SK-N-SH treated with all-trans-retinoic acid at 6 μM for 48 hours (cell line): Measurements from ENCODE around the gene GALNT4.

Experiments used
- RARB ChIP-seq: fragments of 250-450 bp; sonication (Bioruptor Pico); IDR thresholded peaks from 2 replicates; pipeline ENCODE4 v1.8.0; 2021; ENCODE audit warnings: mild to moderate bottlenecking, moderate library complexity
- ZFP30 ChIP-seq: fragments of 450-650 bp; formaldehyde crosslinking; IDR thresholded peaks from 2 replicates; pipeline ENCODE4 v1.5.0; 2022; ENCODE audit warnings: mild to moderate bottlenecking, moderate library complexity
- ZNF565 ChIP-seq: fragments of 450-650 bp; formaldehyde crosslinking; conservative IDR thresholded peaks from 2 replicates; pipeline ENCODE4 v1.5.0; 2020; ENCODE audit warnings: low read depth, mild to moderate bottlenecking, moderate library complexity
- TF ChIP-seq, protein P1 (sequence below): fragments of 250-450 bp; sonication (Bioruptor Pico); IDR thresholded peaks from 2 replicates; pipeline ENCODE4 v1.8.0; 2020; ENCODE audit warnings: mild to moderate bottlenecking, moderate library complexity, borderline replicate concordance
- TF ChIP-seq, protein P2 (sequence below): fragments of 250-450 bp; sonication (Bioruptor Pico); IDR thresholded peaks from 2 replicates; pipeline ENCODE4 v1.8.0; 2021; ENCODE audit warnings: low read depth, mild to moderate bottlenecking, moderate library complexity, borderline replicate concordance

DNA sequence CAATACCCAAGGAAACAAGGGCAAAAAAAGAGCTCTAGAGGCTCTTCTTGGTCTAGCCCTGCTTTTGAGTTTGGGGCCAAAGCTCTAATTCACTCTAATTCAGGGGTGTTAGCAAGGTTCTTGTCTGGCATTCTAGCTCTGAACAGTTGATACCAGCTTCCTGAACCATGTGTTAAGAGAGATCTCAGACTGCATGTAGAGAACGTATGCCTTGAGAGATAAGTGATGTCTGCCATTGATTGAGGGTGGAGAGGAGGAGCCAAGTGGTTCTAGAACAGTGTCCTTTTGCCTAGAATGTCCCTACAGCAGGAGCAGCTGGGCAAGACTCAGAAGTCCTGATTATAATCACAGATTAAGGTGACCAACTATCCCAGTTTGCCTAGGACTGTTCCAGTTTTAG, 19.4 kb upstream of the GALNT4 start:
- TF ChIP-seq, protein P1, sequence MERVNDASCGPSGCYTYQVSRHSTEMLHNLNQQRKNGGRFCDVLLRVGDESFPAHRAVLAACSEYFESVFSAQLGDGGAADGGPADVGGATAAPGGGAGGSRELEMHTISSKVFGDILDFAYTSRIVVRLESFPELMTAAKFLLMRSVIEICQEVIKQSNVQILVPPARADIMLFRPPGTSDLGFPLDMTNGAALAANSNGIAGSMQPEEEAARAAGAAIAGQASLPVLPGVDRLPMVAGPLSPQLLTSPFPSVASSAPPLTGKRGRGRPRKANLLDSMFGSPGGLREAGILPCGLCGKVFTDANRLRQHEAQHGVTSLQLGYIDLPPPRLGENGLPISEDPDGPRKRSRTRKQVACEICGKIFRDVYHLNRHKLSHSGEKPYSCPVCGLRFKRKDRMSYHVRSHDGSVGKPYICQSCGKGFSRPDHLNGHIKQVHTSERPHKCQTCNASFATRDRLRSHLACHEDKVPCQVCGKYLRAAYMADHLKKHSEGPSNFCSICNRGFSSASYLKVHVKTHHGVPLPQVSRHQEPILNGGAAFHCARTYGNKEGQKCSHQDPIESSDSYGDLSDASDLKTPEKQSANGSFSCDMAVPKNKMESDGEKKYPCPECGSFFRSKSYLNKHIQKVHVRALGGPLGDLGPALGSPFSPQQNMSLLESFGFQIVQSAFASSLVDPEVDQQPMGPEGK (CRISPR knock-in tag): no peak
- TF ChIP-seq ZFP30 (CRISPR knock-in tag): no peak
- TF ChIP-seq, protein P2, sequence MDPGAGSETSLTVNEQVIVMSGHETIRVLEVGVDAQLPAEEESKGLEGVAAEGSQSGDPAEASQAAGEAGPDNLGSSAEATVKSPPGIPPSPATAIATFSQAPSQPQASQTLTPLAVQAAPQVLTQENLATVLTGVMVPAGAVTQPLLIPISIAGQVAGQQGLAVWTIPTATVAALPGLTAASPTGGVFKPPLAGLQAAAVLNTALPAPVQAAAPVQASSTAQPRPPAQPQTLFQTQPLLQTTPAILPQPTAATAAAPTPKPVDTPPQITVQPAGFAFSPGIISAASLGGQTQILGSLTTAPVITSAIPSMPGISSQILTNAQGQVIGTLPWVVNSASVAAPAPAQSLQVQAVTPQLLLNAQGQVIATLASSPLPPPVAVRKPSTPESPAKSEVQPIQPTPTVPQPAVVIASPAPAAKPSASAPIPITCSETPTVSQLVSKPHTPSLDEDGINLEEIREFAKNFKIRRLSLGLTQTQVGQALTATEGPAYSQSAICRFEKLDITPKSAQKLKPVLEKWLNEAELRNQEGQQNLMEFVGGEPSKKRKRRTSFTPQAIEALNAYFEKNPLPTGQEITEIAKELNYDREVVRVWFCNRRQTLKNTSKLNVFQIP (CRISPR knock-in tag): no peak
- no peak for TF ChIP-seq ZNF565
- TF ChIP-seq RARB: no peak
